PFSK-1 (cell line): ENCODE results near the gene HTR4.

Experiments used
- FOXP2 ChIP-seq: optimal IDR thresholded peaks from 2 replicates; pipeline ENCODE3; 2011; ENCODE audit warnings: borderline replicate concordance, control low read depth, inconsistent platforms; ENCODE audit not compliant: insufficient read depth; ENCODE audit errors: extremely low read length, extremely low read depth
- POLR2AphosphoS5 ChIP-seq: IDR thresholded peaks from 2 replicates; pipeline ENCODE4 v1.6.1; 2012; ENCODE audit warnings: low read depth, mild to moderate bottlenecking, control low read depth, low read length, moderate library complexity
- REST ChIP-seq, 2 experiments: IDR thresholded peaks; 2 replicates each; pipeline versions ENCODE4 v1.6.1 to v1.8.0; 2011 to 2012; ENCODE audit warnings: low read depth in 2 of 2, low read length in 2 of 2, control low read depth in 1 of 2, inconsistent platforms in 1 of 2, mild to moderate bottlenecking in 1 of 2, moderate library complexity in 1 of 2; ENCODE audit not compliant: insufficient read depth in 1 of 2
- SIN3A ChIP-seq: IDR thresholded peaks from 2 replicates; pipeline ENCODE4 v1.6.1; 2012; ENCODE audit warnings: mild to moderate bottlenecking, low read length, moderate library complexity, borderline replicate concordance; ENCODE audit not compliant: insufficient read depth
- TAF1 ChIP-seq: IDR thresholded peaks from 2 replicates; pipeline ENCODE4 v1.6.1; 2012; ENCODE audit warnings: low read length, control low read depth, borderline replicate concordance; ENCODE audit not compliant: insufficient read depth

Gene HTR4

GRCh38 chr5:148488757-148489156 lies 165.6 kb downstream of the HTR4 start:
- no peak for TF ChIP-seq REST (IDR thresholded peaks at IDR 0.05; ENCODE audit: insufficient read depth in 1 of 2, low read depth in 2 of 2, low read length in 2 of 2)
- no peak for TF ChIP-seq POLR2AphosphoS5
- TF ChIP-seq SIN3A: no peak
- no peak for TF ChIP-seq TAF1
- TF ChIP-seq FOXP2: no peak

GRCh38 chr5:148486456-148486855 lies 167.9 kb downstream of the HTR4 start:
- TF ChIP-seq SIN3A (no peak), POLR2AphosphoS5 (no peak)

GRCh38 chr5:148484651-148485050 lies 169.7 kb downstream of the HTR4 start:
- no peak for TF ChIP-seq TAF1
- TF ChIP-seq SIN3A: no peak
- TF ChIP-seq FOXP2: no peak
- TF ChIP-seq POLR2AphosphoS5: no peak
- TF ChIP-seq REST (IDR thresholded peaks at IDR 0.05; ENCODE audit: insufficient read depth in 1 of 2, low read depth in 2 of 2, low read length in 2 of 2): no peak

GRCh38 chr5:148483750-148484149 lies 170.6 kb downstream of the HTR4 start:
- TF ChIP-seq POLR2AphosphoS5: no peak
- no peak for TF ChIP-seq SIN3A
- TF ChIP-seq REST (IDR thresholded peaks at IDR 0.05; ENCODE audit: insufficient read depth in 1 of 2, low read depth in 2 of 2, low read length in 2 of 2): no peak
- TF ChIP-seq TAF1: no peak
- TF ChIP-seq FOXP2: no peak

GRCh38 chr5:148482697-148483462 lies 171.4 kb downstream of the HTR4 start:
- TF ChIP-seq SIN3A: no peak
- no peak for TF ChIP-seq TAF1
- no peak for TF ChIP-seq FOXP2
- no peak for TF ChIP-seq POLR2AphosphoS5
- TF ChIP-seq REST (IDR thresholded peaks at IDR 0.05; ENCODE audit: insufficient read depth in 1 of 2, low read depth in 2 of 2, low read length in 2 of 2): no peak
